Heart left ventricle (tissue), 16 donors: Measurements from ENCODE around the gene CFAP46. TPM values are rescaled to one million over a fixed set of nuclear protein-coding genes. Genes with fewer than 3 reads are reported as not detected.

Source experiments
- ATAC-seq, 4 donors: fragments of 200-7000 bp; cut with Tn5 transposase; one replicate each; pipeline ENCODE4 v1.9.1; 2020 to 2022; ENCODE audit warnings: moderate library complexity in 4 of 4, mild to moderate bottlenecking in 3 of 4, moderate number of reproducible peaks in 1 of 4
- DNase-seq, 5 donors: peaks; one replicate each; pipeline ENCODE4 v3.0.0-alpha.2; 2020
- H3K27ac ChIP-seq, 12 donors: fragments of 200-600 bp; sonication (generic) in 4 of 12; one replicate each; pipeline versions ENCODE4 v1.5.0 to v1.8.0; 2016 to 2022; ENCODE audit warnings: mild to moderate bottlenecking in 2 of 12
- H3K27me3 ChIP-seq, 9 donors: fragments of 200-600 bp; sonication (generic) in 2 of 9; one replicate each; pipeline versions ENCODE4 v1.5.1 to v1.8.0; 2016 to 2022; ENCODE audit warnings: mild to moderate bottlenecking in 3 of 9
- H3K36me3 ChIP-seq, 9 donors: fragments of 200-600 bp; sonication (generic) in 2 of 9; one replicate each; pipeline versions ENCODE4 v1.5.0 to v1.8.0; 2018 to 2022; ENCODE audit warnings: mild to moderate bottlenecking in 2 of 9
- H3K4me1 ChIP-seq, 12 donors: fragments of 200-600 bp; sonication (generic) in 4 of 12; one replicate each; pipeline versions ENCODE4 v1.5.0 to v1.8.0; 2016 to 2022; ENCODE audit warnings: mild to moderate bottlenecking in 3 of 12
- H3K4me3 ChIP-seq, 12 donors: fragments of 200-600 bp; sonication (generic) in 4 of 12; one replicate each; pipeline versions ENCODE4 v1.5.0 to v1.8.0; 2017 to 2022; ENCODE audit warnings: mild to moderate bottlenecking in 9 of 12, moderate library complexity in 4 of 12
- H3K9me3 ChIP-seq, 12 donors: fragments of 200-600 bp; sonication (generic) in 4 of 12; one replicate each; pipeline versions ENCODE4 v1.5.0 to v1.8.0; 2016 to 2022; ENCODE audit warnings: mild to moderate bottlenecking in 1 of 12
- POLR2A ChIP-seq, 2 donors: fragments of 450-650 bp; IDR thresholded peaks; one replicate each; pipeline ENCODE4 v1.6.1; 2017; ENCODE audit warnings: antibody characterized with exemption in 2 of 2, mild to moderate bottlenecking in 2 of 2, moderate library complexity in 2 of 2
- WGBS, 4 donors: extraction: QIAGEN DNeasy Blood & Tissue Kit in 2 of 4; methylation state at CpG; one replicate each; pipeline versions ENCODE4 v1.1.5 to v1.1.7; 2013 to 2018; 5-methylcytosine and 5-hydroxymethylcytosine counted together
- intact Hi-C, 10 donors: fragments of 100-400 bp; cut with DNase I; formaldehyde crosslinking; loops; one replicate each; pipeline versions ENCODE4 v1.11.1 to v1.14.2; 2022
- polyA plus RNA-seq, 2 donors: library from polyadenylated mRNA; stranded (reverse); fragments of 200-250 nt; gene quantifications; one replicate each; pipeline ENCODE4 v1.2.3, GENCODE V29; 2013
- total RNA-seq, 9 donors: library from RNA; depleted of rRNA in 2 of 9; stranded (reverse); fragments of >200 nt in 2 of 9; fragmentation: NEBNext Ultra II Directional in 3 of 9; extraction: Animal tissue kit (Norgen Biotek cat#: 25700) in 3 of 9; gene quantifications; one replicate each; pipeline versions ENCODE4 v1.1.0 to v1.2.4, GENCODE V29; 2016 to 2023
- TF ChIP-seq, protein P1 (sequence below), 12 donors: fragments of 200-600 bp; sonication (generic) in 4 of 12; IDR thresholded peaks; one replicate each; pipeline versions ENCODE4 v1.5.0 to v1.8.0; 2018 to 2022; ENCODE audit warnings: antibody characterized with exemption in 12 of 12, mild to moderate bottlenecking in 5 of 12
- donor health status: ischemic (EF 13 %, LVEDD 7.1; RV severe dilation, severe dysfunction).
- donor health status: healthy with polysubstance abuse.
- donor health status: DM: no; HTN: yes; CAD: no.
- donor health status: DM: no; HTN: no; CAD: no.
- donor health status: ischemic (EF 25% LVEDD 6.9; RV normal size, moderate dysfunction).
- donor health status: ischemic (EF 25% LVEDD 5.7; RV mildly dilated, moderate dysfunction).
- donor health status: healthy.
- donor health status: DM: yes; HTN: yes; CAD: no.
- donor health status: ischemic (EF 35%, LVEDD 5.7; RV mildly dilated, moderate dysfunction).
- donor health status: nonischemic (EF 11% LVEDD 7.7; RV severe dilation, severe dysfunction).
- donor health status: DM: yes; HTN: yes; CAD: no.
- donor health status: PGD.
- donor health status: ischemic (EF 29% LVEDD 5.4; RV normal size, mild dysfunction).
- donor health status: nonischemic (EF 23%, LVEDD 6.1; RV moderate dilation, normal function).

Gene CFAP46
- total and polyA plus RNA-seq, 11 donors: 0.61 to 1.8 (median 0.95) TPM

- no peak for ATAC-seq
- H3K4me3 ChIP-seq: no peak overlapping the region
- peaks cover 0 to 6% (median 0%) of the 10 kb centered on the region in 12 donors for H3K9me3 ChIP-seq
- WGBS, 4 donors: 88 to 91% (median 90%) methylated on average over 13 of the region's 13 CpGs
- H3K36me3 ChIP-seq: no peaks in the 10 kb centered on the region
- H3K4me1 ChIP-seq: no peaks in the 10 kb centered on the region
- no peak overlapping the region for H3K27ac ChIP-seq
- DNase-seq: no peak
- H3K27me3 ChIP-seq: peaks cover 0 to 30% (median 3%) of the 10 kb centered on the region in 9 donors
- TF ChIP-seq, protein P1, sequence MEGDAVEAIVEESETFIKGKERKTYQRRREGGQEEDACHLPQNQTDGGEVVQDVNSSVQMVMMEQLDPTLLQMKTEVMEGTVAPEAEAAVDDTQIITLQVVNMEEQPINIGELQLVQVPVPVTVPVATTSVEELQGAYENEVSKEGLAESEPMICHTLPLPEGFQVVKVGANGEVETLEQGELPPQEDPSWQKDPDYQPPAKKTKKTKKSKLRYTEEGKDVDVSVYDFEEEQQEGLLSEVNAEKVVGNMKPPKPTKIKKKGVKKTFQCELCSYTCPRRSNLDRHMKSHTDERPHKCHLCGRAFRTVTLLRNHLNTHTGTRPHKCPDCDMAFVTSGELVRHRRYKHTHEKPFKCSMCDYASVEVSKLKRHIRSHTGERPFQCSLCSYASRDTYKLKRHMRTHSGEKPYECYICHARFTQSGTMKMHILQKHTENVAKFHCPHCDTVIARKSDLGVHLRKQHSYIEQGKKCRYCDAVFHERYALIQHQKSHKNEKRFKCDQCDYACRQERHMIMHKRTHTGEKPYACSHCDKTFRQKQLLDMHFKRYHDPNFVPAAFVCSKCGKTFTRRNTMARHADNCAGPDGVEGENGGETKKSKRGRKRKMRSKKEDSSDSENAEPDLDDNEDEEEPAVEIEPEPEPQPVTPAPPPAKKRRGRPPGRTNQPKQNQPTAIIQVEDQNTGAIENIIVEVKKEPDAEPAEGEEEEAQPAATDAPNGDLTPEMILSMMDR (IDR thresholded peaks at IDR 0.05): no peak
- no peak for TF ChIP-seq POLR2A (IDR thresholded peaks at IDR 0.05)
- intact Hi-C loops: no loop called here
These were observed 122.3 kb downstream of the CFAP46 start for GRCh38 chr10:132820056-132820455.

DNA sequence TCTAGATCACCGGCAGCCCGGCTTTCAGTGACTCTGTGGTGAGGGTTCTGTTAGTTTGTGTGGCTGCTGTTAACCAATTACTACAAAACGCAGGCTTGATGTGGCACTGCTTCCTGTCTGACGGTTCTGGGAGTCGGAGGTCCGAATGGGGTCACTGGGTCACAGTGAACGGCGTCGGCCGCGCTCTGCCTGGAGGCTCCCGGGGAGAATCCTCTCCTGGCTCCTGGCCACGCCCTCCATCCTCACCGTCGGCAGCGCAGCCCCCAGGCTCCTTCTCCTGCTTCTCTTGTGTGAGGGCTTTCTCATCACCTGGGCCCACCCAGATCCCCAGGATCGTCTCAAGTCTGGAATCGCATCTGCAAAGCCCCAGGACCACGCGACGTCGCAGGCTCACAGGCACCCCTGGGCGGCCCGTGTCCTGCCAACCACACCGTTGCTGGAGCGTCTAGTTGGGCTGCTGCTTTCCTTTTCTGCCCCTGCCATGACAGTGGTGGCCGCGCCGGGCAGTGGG lies 124.6 kb downstream of the CFAP46 start:
- no peak for ATAC-seq
- Histone ChIP-seq H3K27me3 (peaks cover 0 to 44% (median 8%) of the 10 kb centered on the region in 9 donors), H3K4me3 (no peak overlapping the region), H3K9me3 (peaks cover 0 to 6% (median 0%) of the 10 kb centered on the region in 12 donors), H3K27ac (no peak overlapping the region), H3K36me3 (no peaks in the 10 kb centered on the region), H3K4me1 (no peaks in the 10 kb centered on the region)
- DNase-seq: peak in 1 of 5 donors; percentile 19
- WGBS, 4 donors: 80 to 89% (median 83%) methylated on average over 26 to 29 of the region's 29 CpGs
- TF ChIP-seq, protein P1 (IDR thresholded peaks at IDR 0.05): no peak
- TF ChIP-seq POLR2A (IDR thresholded peaks at IDR 0.05): no peak
- intact Hi-C loops: no loop called here

DNA sequence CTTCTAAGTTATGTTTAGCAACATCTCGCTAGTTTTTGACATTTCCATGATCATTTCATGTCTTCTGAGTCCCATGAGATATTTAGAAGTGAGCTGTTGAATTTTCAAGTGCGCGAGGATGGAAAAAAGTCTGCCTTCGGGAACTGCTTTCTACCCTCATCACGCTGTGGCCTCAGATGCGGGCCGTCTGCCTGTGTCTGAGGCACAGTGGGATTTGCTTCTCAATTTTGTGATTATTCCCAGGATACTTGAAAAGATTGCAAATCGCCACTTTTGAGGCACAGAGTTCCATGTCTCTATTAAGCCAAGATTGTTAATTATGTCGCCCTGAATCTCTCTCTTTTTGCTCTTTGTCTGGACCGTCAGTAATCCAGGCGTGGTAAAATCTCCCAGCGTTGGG lies 125.7 kb downstream of the CFAP46 start:
- peaks cover 0 to 55% (median 8%) of the 10 kb centered on the region in 9 donors for H3K27me3 ChIP-seq
- H3K4me1 ChIP-seq: no peaks in the 10 kb centered on the region
- intact Hi-C loops: no loop called here
- DNase-seq (no peak), ATAC-seq (no peak)
- H3K36me3 ChIP-seq: no peaks in the 10 kb centered on the region
- no peak overlapping the region for H3K4me3 ChIP-seq
- 75 to 86% (median 83%) methylated on average over 12 of the region's 12 CpGs for whole genome bisulfite sequencing, 4 donors
- no peak overlapping the region for H3K27ac ChIP-seq
- peaks cover 0 to 6% (median 0%) of the 10 kb centered on the region in 12 donors for H3K9me3 ChIP-seq
- TF ChIP-seq POLR2A (IDR thresholded peaks at IDR 0.05): no peak
- TF ChIP-seq, protein P1 (IDR thresholded peaks at IDR 0.05): no peak

- ATAC-seq (no peak), DNase-seq (no peak)
- Histone ChIP-seq H3K27ac (no peak overlapping the region), H3K9me3 (peaks cover 0 to 6% (median 0%) of the 10 kb centered on the region in 12 donors), H3K27me3 (peaks cover 0 to 69% (median 8%) of the 10 kb centered on the region in 9 donors), H3K36me3 (no peaks in the 10 kb centered on the region), H3K4me1 (no peaks in the 10 kb centered on the region), H3K4me3 (no peak overlapping the region)
- WGBS, 4 donors: 66 to 77% (median 74%) methylated on average over 18 of the region's 18 CpGs
- no peak for TF ChIP-seq POLR2A (IDR thresholded peaks at IDR 0.05)
- TF ChIP-seq, protein P1 (IDR thresholded peaks at IDR 0.05): no peak
- intact Hi-C loops: no loop called here
These were observed 127.1 kb downstream of the CFAP46 start for GRCh38 chr10:132815168-132815857.
